Esophagus squamous epithelium (tissue), 4 donors: ENCODE data around the gene KLHDC9.

Experiments used
- CTCF ChIP-seq, 6 experiments: fragments of 450-650 bp in 4 of 6; fragments of 200-600 bp in 2 of 6; sonication (generic) in 2 of 6; IDR thresholded peaks; one replicate each; pipeline ENCODE4 v1.5.1; 2016 to 2019; ENCODE audit warnings: antibody characterized with exemption in 6 of 6, mild to moderate bottlenecking in 4 of 6, moderate library complexity in 4 of 6
- POLR2A ChIP-seq, 4 donors: fragments of 450-650 bp; IDR thresholded peaks; one replicate each; pipeline ENCODE4 v1.6.1; 2017; ENCODE audit warnings: antibody characterized with exemption in 4 of 4, mild to moderate bottlenecking in 4 of 4, moderate library complexity in 3 of 4

- TF ChIP-seq CTCF (IDR thresholded peaks at IDR 0.05) (no peak), POLR2A (IDR thresholded peaks at IDR 0.05) (no peak)
These were observed 47.7 kb downstream of the KLHDC9 start for GRCh38 chr1:161145832-161146231.
